ENCODE data around the gene FAM171A1.

DNA sequence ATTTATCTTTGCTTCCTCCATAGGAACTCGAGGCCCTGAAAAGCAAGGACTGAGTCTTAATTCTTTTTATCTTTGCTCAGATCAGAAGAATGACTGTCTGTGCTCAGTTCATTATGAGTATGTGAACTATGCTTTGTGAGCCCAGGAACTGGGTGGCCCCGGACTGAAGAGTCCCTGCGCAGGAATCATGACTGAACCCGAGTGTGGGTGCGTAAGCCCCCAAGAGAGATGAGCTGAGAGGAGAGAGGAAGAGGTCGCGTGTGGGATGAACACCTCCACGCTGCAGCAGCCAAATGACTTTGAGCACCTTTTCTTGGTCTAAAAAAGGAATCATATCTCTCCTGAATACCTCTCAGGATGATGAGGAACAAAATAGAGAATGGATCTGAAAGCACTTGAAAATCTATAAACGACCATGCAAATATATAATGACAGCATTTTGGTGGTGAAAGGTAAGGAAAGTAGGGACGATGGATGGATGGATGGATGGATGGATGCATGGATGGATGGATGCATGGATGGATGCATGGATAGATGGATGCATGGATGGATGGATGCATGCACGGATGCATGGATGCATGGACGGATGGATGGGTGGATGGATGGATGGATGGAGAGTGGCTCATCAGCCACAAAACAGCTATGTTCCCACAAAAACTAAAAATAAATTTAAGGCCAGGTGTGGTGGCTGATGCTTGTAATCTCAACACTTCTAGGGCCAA lies 19.8 kb downstream of the FAM171A1 start:
- TF ChIP-seq CTCF (conservative IDR thresholded peaks at IDR 0.05; ENCODE audit: low read length) (no peak), EZH2phosphoT487 (IDR thresholded peaks at IDR 0.05; ENCODE audit: borderline replicate concordance) (no peak)
